ENCODE results near the gene IGFLR1.
"Not testable (repeated sequence)": the region's sequence is repeated elsewhere in the genome, so short reads cannot be mapped to it uniquely, and the experiment has no call there.

IGFLR1 gene

DNA sequence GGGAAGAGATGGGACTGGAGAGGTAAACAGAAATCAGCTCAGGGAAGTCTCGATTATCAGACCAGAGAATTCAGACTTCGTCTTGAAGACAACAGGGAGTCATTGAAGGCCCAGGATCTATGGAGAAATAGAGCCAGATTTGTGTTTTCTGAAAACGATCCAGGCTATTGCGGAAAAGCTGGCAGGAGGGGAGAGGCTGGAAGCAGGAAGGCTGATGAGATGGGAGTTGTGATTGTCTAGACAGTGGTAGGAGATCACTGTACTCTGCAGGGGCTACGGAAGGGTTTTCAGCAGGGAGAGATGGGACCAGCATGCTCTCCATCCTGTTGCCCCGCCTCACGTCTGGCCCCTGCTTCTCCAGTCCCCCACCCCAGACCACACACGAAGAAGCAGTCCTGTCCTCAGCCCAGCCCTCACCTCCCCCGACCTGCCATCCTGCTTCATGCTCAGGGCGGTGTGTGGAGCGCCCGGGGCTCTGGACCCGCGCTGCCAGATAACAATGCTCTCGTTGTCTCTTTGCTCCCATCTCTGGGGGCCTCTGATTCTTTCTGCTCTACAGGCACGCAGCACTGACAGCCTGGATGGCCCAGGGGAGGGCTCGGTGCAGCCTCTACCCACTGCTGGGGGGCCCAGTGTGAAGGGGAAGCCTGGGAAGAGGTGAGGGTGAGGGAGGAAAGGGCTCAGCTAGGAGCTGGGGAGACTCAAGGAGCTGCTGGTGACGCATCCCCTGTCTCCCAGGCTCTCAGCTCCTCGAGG lies 35.0 kb upstream of the IGFLR1 start:
- DNase-seq: no peak

DNA sequence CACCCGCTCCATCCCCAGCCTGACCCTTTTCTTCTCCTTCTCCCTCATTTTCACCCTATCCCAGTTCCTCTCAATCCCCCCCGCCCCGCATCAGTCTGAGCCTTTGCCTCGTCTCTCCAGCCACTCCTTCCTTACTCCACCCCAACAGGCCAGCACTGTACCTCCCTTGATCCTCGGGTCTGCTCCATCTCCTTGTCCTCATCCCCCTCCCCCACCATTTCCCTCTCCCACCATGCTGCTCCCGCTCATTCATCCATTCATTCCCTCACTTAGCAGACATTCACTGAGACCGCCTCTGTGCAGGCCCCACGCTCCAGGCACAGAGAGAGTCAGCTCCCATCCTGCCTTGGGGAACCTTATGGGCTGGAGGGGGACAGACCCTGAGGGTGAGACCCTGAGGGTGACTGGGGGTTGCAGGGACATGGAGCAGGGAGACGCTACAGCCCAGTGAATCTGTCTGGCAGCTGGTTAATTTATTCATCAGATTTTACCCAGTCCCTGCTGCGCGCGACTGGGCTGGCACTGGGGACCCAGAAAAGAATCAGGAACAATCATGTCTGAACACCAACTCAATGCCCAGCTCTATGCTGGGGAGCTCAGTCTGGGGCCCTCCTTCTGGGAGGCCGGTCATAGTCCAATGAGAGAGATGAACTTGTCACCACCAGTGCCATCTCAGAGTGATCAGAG lies 34.0 kb upstream of the IGFLR1 start:
- no peak for DNase-seq

DNA sequence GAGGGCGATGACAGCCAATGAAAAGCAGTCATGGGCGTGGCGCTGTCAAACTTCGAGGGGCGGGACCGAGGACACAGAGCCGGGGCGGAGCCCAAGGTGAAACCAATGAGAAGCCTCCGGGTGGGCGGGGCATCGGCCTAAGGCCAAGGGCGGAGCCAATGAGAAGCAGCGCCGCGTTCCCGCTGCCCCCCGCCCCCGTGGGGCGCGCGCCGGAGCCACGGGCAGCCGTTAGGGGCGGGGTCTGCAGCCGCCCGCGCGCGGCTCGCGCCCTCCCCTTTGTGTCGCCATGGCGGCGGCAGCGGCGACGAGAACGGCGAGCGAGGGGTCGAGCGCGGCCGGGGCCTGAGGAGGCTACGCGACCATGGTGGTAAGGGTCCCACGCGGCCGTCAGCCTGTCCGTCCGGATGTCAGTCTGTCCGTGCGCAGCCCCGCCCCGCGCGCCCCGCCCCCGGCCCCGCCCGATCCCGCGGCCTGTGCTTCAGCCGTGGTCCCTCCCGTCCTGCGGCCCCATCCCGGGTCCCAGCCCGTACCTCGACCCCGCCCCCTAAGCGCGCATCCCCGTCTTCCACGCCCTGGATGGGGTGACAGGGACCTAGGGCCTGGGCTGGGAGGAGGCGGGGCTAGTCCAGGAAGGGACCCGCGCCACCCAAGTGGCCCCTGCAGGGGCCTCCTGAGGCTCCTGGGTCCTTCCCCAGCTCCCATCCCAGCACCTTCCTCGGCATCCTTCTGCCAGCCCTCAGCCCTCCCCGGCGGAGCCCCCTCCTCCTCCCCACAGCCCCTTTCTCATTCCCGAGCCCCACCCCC lies 33.2 kb upstream of the IGFLR1 start, which contains the start of gene ARHGAP33:
ARHGAP33 (plus strand) TSS at position 267 of the 804 bp plus-strand sequence; CDS start at position 362, 95 bp downstream.
- DNase-seq: peak; percentile 76 to 88

DNA sequence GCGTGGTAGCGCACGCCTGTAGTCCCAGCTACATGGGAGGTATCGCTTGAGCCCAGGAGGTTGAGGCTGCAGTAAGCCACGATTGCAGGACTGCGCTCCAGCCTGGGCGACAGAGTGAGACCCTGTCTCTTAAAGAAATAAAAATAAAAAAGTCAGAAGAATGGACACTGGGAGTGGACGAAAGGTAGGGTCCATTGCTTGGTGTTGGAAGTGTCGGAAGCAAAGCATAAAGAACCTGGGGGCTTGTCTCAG lies 32.7 kb upstream of the IGFLR1 start:
- no peak for DNase-seq

DNA sequence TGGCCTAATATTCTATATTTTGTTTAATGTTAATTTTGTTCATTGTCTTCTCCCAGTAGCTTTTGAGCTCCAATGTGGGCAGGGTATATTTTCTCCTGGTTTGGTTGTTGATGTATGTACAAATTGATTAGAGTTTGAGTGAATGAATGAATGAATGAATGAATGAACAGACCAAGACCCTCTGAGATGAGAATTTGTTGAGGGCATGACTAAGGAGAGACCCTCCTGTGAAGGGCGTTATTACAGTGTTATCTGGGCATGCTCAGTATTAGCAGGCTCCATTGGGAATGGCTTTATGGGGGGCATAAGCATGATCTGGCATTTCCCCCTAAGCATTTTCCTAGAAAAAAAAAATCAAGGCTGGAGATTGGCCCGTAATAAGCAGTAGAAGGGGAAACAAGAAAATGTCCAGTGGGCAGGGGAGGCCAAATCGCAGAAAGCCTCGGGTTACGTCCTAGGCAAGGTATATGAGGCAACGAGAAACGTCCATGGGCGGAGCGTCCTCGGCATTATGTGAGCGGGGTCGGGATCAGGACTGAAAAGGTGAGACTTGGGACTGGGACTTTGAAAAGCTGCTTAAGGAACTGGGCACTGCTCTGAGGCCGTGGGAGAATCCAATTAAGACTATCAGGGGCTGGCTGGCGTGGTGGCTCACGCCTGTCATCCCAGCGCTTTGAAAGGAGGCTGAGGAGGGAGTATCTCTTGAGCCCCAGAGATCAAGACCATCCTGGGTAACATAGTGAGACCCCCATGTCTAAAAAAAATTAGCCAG lies 32.2 kb upstream of the IGFLR1 start:
- DNase-seq: no peak

DNA sequence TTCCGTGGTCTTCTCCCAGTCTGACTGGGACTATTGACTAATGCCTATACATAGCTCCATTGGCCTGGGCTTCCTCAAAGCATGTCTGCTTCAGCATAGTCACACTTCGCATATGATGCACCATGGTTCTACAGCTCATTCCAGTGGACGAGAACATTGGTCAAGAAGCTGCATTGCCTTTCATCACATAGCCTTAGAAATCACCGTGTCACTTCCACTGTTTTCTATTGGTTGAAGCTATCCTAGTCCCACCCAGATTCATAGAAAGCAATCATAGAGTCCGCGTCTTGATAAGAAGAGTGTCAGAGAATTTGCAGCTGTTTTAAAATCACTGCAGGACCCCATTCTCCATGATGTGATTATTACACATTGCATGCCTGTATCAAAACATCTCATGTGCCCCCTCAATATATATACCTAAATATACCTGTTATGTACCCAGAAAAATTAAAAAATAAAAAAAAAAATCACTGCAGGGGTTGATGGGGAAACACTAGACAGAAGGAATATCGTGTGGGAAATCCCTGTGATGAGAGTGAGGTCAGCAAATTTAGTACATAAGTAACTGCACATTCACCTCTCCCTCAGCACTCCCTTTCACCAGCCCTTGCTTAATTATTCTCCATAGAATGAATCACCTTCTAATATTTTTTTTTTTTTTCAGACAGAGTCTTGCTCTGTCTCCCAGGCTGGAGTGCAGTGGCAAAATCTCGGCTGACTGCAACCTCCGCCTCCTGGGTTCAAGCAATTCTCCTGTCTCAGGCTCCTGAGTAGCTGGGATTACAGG lies 31.0 kb upstream of the IGFLR1 start:
- DNase-seq: no peak

DNA sequence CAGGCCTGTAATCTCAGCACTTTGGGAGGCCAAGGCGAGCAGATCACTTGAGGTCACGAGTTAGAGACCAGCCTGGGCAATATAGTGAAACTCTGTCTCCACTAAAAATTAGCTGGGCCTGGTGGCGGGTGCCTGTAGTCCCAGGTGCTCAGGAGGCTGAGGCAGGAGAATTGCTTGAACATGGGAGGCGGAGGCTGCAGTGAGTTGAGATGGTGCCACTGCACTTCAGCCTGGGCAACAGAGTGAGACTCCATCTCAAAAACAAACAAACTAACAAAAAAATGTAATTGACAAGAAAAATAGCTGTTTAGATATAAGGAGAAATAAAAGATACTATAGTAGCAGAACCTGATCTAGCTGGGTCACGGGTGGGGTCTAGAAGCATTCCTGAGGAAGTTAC lies 30.1 kb upstream of the IGFLR1 start:
- not testable (repeated sequence) for DNase-seq

DNA sequence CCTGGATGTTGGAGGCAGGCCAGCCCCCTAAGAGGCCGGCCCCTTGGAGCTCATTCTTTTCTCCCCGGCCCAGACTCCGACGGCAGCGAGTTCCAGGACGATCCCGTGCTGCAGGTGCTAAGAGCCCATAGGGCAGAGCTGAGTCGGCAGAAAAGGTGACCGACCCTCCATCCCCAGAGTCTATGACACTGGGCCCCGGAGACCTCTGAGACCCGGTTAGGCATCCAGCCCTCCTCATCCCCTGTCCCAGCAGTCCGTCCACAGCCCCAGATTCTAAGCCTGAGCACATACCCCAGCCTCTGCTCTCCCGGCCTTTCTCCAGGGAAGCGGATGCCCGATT lies 25.8 kb upstream of the IGFLR1 start:
- DNase-seq: no peak

DNA sequence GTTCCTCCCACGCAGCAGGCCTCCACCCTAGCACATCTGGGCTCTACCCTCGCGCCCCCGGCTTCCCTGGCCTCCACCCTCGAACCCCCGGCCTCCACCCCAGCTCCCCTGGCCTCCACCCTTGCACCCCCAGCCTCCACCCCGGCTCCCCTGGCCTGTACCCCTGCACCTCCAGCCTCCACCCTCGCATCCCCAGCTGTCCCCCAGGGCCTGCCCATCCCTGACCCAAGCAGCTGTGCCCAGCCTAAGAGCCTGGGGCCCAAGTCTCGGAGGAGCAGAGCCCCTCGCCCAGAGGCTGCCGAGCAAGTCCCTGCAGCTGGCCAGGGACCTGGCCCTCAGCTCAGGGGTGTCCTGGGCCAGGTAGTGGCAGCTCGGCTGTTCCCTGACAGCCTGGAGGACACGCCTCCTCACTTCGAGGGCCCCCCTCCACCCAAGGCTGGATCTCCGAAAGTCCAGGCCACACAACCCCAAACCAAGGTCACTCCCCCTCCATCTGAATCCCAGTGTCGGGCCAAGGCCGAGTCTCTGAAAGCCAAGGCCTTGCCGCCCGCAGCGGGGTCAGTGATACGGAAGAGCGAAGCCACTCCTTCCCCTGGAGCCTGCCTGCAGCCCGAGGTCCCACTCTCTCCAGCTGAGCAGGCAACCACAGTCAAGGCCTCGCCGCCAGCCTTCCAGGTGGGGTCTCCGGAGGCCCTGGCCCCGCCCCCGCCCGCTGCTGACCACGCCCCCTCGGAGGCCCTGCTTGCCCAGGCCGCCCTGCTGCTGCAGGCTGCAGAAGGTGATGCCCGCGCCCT lies 25.2 kb upstream of the IGFLR1 start:
- no peak for DNase-seq

DNA sequence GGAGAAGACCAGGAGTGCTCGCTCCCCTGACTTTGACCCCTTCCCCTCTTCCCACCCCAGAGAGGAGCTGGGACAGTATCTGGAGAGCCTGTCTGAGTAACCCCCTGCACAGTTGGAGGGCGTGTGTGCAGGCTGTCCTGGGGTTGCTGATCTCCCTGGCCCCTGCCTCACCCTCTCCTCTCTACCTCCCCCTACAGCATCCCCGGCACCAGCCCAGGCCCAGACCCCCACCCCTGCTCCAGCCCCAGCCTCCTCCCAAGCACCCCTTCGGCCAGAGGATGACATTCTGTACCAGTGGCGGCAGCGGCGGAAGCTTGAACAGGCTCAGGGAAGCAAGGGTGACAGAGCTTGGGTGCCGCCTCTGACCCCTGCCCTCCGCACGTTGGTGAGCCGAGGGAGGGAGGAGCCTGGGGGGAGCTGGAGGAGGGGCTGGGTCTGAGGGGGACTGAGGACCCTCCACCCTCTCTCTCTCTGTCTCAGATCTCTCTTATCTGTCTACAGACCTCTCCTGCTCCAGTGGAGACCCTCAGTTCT lies 24.4 kb upstream of the IGFLR1 start:
- DNase-seq: no peak

DNA sequence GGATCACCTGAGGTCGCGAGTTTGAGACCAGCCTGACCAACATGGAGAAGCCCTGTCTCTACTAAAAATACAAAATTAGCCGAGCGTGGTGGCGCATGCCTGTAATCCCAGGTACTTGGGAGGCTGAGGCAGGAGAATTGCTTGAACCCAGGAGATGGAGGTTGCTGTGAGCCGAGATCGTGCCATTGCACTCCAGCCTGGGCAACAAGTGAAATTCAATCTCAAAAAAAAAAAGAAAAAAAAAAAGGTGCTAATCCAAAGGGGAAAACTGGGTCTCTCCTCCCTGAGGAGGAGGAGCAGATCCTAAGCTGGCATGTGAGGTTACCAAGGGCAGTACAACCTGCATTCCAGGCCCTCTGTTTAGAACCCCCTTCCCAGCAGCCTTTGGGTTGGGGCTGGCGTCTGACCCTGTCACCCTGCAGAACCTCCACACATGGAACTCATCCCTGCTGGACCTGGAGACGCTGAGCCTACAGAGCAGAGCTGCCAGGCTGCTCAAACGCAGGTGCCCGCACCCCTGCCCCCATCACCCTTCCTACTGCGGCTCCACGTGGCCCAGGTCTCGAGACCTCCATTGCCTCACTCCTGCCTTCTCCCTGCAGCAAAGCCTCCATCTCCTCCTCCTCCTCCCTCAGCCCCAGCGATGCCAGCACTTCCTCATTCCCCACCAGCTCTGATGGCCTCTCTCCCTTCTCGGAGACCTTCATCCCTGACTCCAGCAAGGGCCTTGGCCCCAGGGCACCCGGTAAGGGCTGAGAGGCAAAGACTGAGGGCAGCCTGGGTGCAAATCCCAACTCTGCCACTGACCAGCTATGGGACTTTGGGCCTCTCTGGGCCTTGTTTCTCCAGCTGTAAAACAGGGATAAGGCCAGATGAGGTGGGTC lies 22.4 kb upstream of the IGFLR1 start:
- no peak for DNase-seq

DNA sequence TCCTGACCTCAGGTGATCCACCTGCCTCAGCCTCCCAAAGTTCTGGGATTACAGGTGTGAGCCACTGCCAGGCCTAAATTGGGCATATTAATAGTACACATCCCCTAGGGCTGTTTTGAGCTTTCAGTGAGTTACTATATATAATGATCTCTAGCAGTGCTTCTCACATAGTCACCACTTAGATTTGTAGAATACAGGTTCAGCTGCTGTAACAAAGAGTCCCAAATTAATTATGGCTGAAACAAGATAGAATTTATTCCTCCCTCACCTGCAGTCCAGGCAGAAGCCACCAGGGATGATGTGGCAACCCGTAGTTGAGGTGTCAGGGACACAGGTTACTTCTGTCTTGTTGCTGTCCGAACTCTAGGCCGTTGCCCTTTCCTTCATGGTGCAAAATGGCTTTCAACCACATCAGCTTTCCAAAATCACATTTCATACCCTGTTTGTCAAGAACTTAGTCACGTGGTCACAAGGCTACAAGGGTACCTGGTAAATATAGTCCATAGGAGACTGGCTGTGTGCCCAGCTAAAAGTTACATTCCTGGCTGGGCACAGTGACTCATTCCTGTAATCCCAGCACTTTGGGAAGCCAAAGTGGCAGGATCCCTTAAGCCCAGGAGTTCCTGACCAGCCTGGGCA lies 18.6 kb upstream of the IGFLR1 start:
- no peak for DNase-seq

DNA sequence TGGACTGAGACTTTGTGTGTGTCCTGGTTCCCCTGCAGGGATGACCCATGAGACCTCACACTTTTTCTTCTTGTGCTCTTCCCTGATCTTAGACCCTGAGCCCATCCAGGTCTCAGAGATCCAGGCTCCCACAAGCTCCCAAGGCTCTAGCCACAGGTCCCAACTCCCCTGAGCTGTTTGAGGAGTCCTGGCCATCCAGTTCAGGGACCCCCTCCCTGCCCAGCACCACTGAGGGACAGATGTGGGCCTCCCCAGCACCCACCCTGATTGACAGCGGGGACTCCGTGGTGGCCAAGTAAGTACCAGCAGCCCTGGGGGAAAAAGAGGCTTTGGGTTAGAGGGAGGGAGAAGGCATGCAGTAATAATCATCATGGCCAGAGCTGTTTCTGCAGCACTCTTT lies 17.4 kb upstream of the IGFLR1 start:
- no peak for DNase-seq

DNA sequence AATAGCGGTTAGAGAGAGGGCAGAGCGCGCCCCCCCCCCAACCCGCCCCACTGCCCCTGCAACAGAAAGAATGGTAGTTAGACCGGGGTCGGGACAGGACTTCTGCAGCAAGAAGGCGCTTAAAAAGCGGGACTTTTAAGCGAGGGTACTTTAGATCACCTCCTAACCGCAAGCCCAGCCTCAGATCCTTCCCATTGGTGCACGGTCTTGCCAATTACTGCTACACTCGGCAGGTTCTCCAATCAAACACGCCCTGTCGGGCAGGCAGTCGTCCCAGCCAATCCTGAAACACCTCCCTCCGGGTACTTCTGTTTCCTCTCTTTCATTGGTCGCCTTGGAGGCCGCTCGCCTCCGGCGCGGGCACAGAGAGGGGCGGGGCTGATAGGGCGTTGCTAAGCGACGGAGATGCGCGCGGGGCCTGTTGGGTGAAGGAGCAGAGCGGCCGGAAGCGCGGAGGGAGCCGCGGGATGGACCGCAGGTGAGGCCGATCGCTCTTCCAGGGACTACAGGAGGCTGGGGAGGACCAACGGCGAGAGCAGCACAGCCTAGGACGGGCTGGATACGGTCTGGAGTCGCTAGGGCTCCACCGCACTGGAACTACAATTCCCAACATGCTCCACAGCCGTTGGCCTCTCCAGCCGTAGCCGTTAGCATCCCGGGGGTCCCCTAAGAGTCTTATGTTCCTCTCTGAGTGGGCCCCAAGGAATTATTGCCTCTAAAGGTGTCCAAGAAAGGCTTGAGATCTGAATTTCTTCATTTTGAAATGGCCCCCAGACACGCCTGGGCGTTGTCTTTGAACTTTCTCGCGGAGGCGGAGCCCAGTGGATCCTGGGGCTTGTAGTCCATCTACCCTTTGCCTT lies 15.7 kb upstream of the IGFLR1 start, which contains the start of gene PROSER3:
PROSER3 (plus strand) TSS at position 428 of the 860 bp plus-strand sequence; CDS start at position 468, 40 bp downstream.
- peak; percentile 93 to 97 for DNase-seq

DNA sequence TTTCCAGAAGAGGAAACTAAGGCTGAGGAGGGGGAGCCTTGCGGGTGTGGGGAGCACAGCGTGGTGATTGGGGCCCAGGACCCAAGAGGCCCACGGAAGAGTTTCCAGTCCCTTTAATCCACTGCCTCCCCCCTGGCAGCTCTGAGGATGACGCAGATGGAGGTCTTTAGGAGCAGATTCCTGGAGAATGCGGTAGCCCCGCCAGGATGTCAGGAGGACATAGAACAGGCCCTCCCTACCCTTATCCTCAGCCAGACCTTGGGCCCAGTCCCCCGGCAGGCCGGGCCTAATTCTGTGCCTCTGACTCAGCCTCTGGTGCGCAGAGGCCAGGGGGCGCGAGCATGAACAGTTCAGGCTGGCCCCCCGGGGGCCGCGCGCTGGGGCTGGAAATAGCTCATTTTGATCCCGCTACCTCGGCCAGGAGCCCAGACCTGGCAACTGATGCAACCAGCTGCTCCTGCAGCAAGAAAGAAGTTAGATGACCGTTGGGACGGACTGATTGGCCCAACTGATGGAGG lies 15.0 kb upstream of the IGFLR1 start:
- no peak for DNase-seq

DNA sequence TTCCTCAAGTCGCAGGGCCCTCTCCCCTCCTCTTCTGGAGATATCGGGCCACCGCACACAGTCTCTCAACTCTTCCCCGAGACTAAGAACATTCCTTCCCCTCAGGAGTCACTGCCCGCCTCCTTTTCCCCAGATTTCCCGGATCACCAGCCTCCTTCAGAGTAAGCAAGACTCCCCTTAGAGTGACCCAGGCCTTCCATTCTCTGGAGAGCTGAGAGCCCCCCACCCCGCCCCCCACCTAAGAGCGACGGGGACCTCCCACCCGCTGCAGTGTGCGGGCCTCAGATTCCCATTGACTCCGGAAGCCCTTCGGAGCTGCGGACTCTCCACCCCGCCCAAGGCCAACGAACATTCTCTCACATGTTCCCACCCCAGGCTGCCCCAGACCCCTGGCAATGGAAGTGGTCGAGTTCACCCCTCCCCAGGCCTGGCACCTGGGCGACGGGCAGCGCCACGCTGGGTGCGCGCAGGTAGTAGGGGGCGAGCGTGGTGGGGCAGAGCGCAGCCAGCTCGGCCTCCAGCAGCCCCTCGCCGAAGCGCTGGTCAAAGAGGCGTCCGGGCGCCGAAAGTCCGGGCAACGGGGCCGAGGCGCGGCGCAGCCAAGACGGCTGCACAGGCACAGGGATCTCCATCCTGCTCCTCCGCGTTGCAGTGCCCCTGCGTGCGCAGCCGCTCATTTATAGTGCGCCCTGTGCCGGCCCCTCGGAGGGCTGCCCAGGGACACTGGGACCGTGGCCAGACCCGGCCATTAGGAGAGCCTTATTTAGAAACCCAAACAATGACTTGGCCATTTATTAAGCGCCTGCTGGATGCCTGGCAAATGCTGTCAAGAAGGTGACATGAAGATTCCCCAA lies 14.4 kb upstream of the IGFLR1 start, which contains the start of gene HSPB6:
HSPB6 (minus strand) TSS at position 653 of the 854 bp plus-strand sequence; CDS start at position 632, 21 bp downstream.
- DNase-seq: no peak

Measured in SW 1271 (cell line).